SU-DHL-6 (cell line): ENCODE data around the gene NR2E1.

Experiments used
- CTCF ChIP-seq: fragments of 200-600 bp; sonication (generic); IDR thresholded peaks from one replicate; pipeline ENCODE4 v1.5.1; 2017; ENCODE audit warnings: antibody characterized with exemption, mild to moderate bottlenecking, low read length, moderate library complexity; ENCODE audit not compliant: insufficient read depth, poor library complexity, severe bottlenecking
- EZH2phosphoT487 ChIP-seq: fragments of 200-600 bp; sonication (generic), shearing (Covaris generic); conservative IDR thresholded peaks from 2 replicates; pipeline ENCODE4 v1.6.1; 2018; ENCODE audit warnings: mild to moderate bottlenecking, antibody characterized with exemption, low read length, moderate library complexity, mixed read lengths

GRCh38 chr6:108169464-108170331 is 3.9 kb downstream of the NR2E1 start:
- TF ChIP-seq CTCF = no peak
- TF ChIP-seq EZH2phosphoT487 = no peak
